Fibroblast of pulmonary artery (primary cell): ENCODE data around the gene TAAR1.
"Not testable (repeated sequence)": the region's sequence is repeated elsewhere in the genome, so short reads cannot be mapped to it uniquely, and the experiment has no call there.

ENCODE experiments used
- DNase-seq: peaks from one replicate; pipeline ENCODE4 v3.0.0-alpha.2; 2010; ENCODE audit warnings: low read depth
- H3K4me3 ChIP-seq: replicated peaks from 2 replicates; pipeline ENCODE4 v1.5.1; 2011; ENCODE audit warnings: low read depth, mild to moderate bottlenecking, control low read depth, low read length, moderate library complexity
- TF ChIP-seq, protein P1 (sequence below): IDR thresholded peaks from 2 replicates; pipeline ENCODE4 v1.5.1; 2011; ENCODE audit warnings: mild to moderate bottlenecking, control low read depth, low read length, inconsistent platforms; ENCODE audit errors: missing control alignments

The TAAR1 gene

DNA sequence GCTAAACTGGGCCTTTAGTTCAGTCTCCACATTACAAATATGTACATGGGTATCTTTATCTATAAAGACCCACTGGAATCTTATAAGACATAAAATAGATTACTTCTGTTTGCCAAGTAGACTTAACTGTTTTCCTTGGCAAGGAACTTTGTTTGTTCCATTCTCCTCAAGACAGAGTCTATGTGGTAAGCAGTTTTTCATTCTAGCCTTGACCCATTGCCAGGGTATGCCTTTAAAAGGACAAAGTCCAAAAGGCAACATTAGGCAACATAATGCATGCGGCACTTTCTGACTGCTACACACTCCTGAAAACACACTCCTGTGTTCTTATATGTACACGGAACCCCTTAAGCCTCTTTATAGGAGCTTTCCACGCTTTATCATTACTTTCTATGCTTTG is 34.5 kb upstream of the TAAR1 start:
- DNase-seq = peak; percentile 93
- TF ChIP-seq, protein P1, sequence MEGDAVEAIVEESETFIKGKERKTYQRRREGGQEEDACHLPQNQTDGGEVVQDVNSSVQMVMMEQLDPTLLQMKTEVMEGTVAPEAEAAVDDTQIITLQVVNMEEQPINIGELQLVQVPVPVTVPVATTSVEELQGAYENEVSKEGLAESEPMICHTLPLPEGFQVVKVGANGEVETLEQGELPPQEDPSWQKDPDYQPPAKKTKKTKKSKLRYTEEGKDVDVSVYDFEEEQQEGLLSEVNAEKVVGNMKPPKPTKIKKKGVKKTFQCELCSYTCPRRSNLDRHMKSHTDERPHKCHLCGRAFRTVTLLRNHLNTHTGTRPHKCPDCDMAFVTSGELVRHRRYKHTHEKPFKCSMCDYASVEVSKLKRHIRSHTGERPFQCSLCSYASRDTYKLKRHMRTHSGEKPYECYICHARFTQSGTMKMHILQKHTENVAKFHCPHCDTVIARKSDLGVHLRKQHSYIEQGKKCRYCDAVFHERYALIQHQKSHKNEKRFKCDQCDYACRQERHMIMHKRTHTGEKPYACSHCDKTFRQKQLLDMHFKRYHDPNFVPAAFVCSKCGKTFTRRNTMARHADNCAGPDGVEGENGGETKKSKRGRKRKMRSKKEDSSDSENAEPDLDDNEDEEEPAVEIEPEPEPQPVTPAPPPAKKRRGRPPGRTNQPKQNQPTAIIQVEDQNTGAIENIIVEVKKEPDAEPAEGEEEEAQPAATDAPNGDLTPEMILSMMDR = no peak
- H3K4me3 ChIP-seq = no peak overlapping the region

DNA sequence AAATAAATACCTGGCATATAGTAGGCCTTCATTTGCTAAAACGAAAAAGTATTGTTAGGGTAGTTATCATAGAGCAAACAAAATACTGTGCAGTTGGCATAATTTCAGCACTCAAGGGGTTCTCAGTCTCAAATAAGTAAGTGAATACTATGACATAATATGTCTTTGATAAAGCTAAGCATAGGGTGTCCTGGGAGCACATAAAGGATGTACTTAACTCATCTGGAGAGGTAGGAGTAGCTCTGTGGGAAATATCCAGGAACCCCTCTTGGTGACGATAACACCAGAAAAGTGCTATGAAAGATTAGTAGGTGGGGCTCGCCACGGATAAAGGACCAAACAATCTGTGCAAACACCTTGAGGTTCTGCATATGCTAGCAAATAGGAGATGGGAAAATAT is 31.7 kb upstream of the TAAR1 start:
- TF ChIP-seq, protein P1 = no peak
- H3K4me3 ChIP-seq = no peak overlapping the region
- DNase-seq = no peak

DNA sequence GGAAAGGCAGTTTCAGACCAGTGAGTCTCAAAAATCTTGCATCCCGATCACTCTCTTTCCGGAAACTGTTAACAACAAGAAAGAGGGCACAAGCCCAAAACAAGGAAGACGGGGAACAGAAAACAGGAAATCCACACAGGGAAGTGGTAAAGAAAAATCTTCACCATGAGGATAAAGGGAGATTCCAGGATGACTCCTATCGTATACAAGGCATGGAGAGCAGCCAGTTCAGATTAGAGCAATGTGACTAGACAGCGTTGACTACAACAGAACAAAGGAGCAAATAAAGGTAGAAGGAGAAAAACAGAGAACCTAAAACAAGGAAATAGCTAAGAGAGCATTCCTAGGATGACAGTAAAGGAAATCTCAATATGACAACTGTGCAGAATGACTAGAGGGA is 28.3 kb upstream of the TAAR1 start:
- DNase-seq = peak; percentile 87

DNA sequence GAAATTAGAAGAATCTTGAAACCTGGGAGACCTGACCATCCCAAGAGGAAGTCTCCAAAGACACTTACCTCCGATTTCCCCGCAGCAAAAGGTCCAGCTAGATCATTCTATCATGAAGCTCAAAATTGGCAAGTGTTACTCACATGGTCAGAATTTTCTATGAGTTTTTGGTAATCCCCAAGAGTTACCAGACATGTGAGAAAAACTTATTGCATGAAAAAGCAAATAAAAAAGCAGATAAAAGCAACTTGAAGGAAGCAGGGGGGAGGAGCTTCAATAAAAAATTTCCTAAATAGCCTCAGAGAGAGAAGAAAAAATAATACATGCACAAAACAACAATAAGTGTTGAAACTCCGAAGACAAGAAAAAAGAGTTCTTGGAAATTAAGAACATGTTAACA is 27.5 kb upstream of the TAAR1 start:
- DNase-seq = no peak
- TF ChIP-seq, protein P1 = no peak

More for the DNA sequence above, 28.3 kb upstream of the TAAR1 start:
- TF ChIP-seq, protein P1 = no peak
- H3K4me3 ChIP-seq = peak overlapping the region; percentile 27

DNA sequence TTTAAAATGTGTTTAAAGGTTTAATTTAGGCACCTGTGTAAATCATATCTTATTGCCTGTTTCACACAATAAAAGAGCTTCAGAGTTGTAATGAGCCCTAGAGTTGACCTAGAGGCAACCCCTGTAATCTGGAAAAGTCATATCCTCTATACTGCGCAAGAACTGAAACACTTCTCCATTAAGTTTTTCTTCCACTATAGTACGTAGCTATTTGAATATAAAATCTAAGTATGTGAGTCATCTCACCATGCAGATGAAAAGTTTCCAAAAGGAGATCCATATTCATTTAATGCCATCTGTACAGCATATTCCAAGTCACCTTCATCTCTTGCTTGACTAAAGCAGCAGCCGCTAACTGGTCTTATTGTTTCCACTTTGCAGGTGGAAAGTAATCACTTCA is 26.0 kb upstream of the TAAR1 start:
- TF ChIP-seq, protein P1 = no peak
- no peak for DNase-seq
- H3K4me3 ChIP-seq = peak overlapping the region; percentile 18

More for the DNA sequence above, 27.5 kb upstream of the TAAR1 start:
- H3K4me3 ChIP-seq = no peak overlapping the region

DNA sequence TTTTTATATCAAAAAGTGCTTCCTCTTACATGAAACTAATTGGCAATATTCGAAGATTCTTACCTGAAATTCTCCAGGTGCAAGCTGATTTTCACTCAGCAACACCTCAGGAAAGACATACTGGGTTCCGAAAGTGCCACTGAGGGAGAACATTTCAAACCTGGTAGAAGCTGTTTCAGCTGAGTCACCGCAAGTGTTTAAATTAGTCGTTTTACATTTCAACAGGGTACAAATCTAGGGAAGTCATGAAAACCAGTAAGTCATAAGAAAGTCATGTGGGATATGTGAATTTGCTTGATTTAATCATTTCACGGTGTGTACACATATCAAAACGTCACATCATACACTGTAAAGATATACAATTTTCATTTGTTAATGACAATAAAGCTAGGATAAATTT is 25.3 kb upstream of the TAAR1 start:
- H3K4me3 ChIP-seq = no peak overlapping the region
- TF ChIP-seq, protein P1 = no peak
- DNase-seq = no peak

DNA sequence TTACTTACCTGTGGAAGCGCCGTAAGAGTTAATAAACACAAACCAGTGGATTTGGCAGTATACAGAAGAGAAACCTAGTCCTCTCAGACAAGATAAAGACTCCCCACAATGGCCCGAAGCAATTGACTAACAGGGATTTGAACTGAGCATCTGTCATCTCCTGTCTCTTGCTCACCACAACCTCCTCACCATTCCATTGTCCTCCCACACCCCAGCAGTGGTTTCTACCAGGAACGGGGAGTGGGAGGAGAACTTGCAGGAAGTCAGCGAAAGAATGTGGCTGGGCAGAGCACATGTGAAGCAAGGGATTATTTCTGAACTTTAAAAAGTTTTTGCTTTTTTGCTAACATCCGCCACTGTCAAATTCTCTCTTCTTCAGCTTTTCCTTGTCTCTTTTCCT is 24.6 kb upstream of the TAAR1 start:
- TF ChIP-seq, protein P1 = no peak
- peak; percentile 90 for DNase-seq
- H3K4me3 ChIP-seq = no peak overlapping the region

DNA sequence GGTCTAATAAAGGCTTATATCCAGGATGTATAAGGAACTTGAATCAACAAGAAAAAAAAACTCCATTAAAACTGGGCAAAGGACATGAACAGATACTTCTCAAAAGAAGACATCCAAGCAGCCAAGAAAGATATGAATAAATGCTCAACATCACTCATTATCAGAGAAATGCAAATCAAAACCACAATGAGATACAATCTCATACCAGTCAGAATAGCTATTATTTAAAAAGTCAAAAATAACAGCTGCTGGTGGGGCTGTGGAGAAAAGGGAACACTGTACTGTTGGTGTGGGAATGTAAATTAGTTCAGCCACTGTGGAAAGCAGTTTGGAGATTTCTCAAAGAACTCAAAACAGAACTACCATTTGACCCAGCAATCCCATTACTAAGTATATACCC is 20.1 kb upstream of the TAAR1 start:
- not testable (repeated sequence) for DNase-seq

More for the DNA sequence above, 20.1 kb upstream of the TAAR1 start:
- not testable (repeated sequence) for H3K4me3 ChIP-seq
